H9 (cell line): ENCODE measurements around the gene ARID1B. TPM values are rescaled to one million over a fixed set of nuclear protein-coding genes. Genes with fewer than 3 reads are reported as not detected.

Source experiments
- DNase-seq: peaks from one replicate; pipeline ENCODE4 v3.0.0-alpha.2; 2017
- H2AFZ ChIP-seq: one replicate; pipeline ENCODE4 v1.6.1; 2013; ENCODE audit warnings: mild to moderate bottlenecking, low read length, control low read depth, moderate library complexity
- H2AK5ac ChIP-seq: 2 replicates; pipeline ENCODE4 v1.6.1; 2013; ENCODE audit warnings: low read length, control low read depth, mixed read lengths; ENCODE audit not compliant: insufficient read length
- H2BK120ac ChIP-seq: one replicate; pipeline ENCODE4 v1.6.1; 2013; ENCODE audit warnings: low read depth, mild to moderate bottlenecking, low read length, control low read depth, inconsistent platforms; ENCODE audit not compliant: poor library complexity, severe bottlenecking
- H2BK12ac ChIP-seq: 2 replicates; pipeline ENCODE4 v1.6.1; 2013; ENCODE audit warnings: low read length, control low read depth, mixed read lengths, low read depth; ENCODE audit not compliant: insufficient read length
- H2BK15ac ChIP-seq: 2 replicates; pipeline ENCODE4 v1.6.1; 2013; ENCODE audit warnings: low read depth, low read length, control low read depth
- H2BK20ac ChIP-seq: one replicate; pipeline ENCODE4 v1.6.1; 2013; ENCODE audit warnings: low read depth, mild to moderate bottlenecking, low read length, control low read depth, inconsistent platforms; ENCODE audit not compliant: poor library complexity, severe bottlenecking
- H2BK5ac ChIP-seq: 2 replicates; pipeline ENCODE4 v1.6.1; 2013; ENCODE audit warnings: low read length, control low read depth, mixed read lengths; ENCODE audit not compliant: insufficient read length
- H3K14ac ChIP-seq: 2 replicates; pipeline ENCODE4 v1.6.1; 2013; ENCODE audit warnings: low read length, control low read depth; ENCODE audit not compliant: insufficient read depth
- H3K18ac ChIP-seq: 2 replicates; pipeline ENCODE4 v1.6.1; 2013; ENCODE audit warnings: low read depth, mild to moderate bottlenecking, mixed read lengths, low read length, control low read depth; ENCODE audit not compliant: insufficient read length
- H3K23ac ChIP-seq: 2 replicates; pipeline ENCODE4 v1.6.1; 2013; ENCODE audit warnings: low read length, control low read depth, mixed read lengths, low read depth; ENCODE audit not compliant: insufficient read length
- H3K23me2 ChIP-seq: 2 replicates; pipeline ENCODE4 v1.6.1; 2013; ENCODE audit warnings: low read depth, mild to moderate bottlenecking, mixed read lengths, low read length, control low read depth; ENCODE audit not compliant: insufficient read length, poor library complexity, severe bottlenecking
- H3K27ac ChIP-seq: 2 replicates; pipeline ENCODE4 v1.5.1; 2013; ENCODE audit warnings: low read length, control low read depth, mixed read lengths, low read depth; ENCODE audit not compliant: insufficient read length
- H3K27me3 ChIP-seq: 2 replicates; pipeline ENCODE4 v1.6.1; 2013; ENCODE audit warnings: low read length, control low read depth, inconsistent platforms; ENCODE audit not compliant: insufficient read depth
- H3K4ac ChIP-seq: 2 replicates; pipeline ENCODE4 v1.6.1; 2013; ENCODE audit warnings: low read depth, mild to moderate bottlenecking, control low read depth, inconsistent platforms, low read length, moderate library complexity
- H3K4me1 ChIP-seq: 2 replicates; pipeline ENCODE4 v1.6.1; 2013; ENCODE audit warnings: low read length, control low read depth, inconsistent platforms; ENCODE audit not compliant: insufficient read depth
- H3K4me2 ChIP-seq: 2 replicates; pipeline ENCODE4 v1.6.1; 2013; ENCODE audit warnings: low read length, control low read depth, mixed read lengths; ENCODE audit not compliant: insufficient read length, insufficient read depth
- H3K56ac ChIP-seq: 2 replicates; pipeline ENCODE4 v1.6.1; 2013; ENCODE audit warnings: low read depth, mild to moderate bottlenecking, mixed read lengths, low read length, control low read depth; ENCODE audit not compliant: insufficient read length
- H3K79me1 ChIP-seq: 2 replicates; pipeline ENCODE4 v1.6.1; 2013; ENCODE audit warnings: low read depth, mild to moderate bottlenecking, moderate library complexity, low read length, control low read depth, inconsistent platforms; ENCODE audit not compliant: insufficient read depth, poor library complexity, severe bottlenecking
- H3K79me2 ChIP-seq: 2 replicates; pipeline ENCODE4 v1.6.1; 2013; ENCODE audit warnings: low read length, control low read depth, inconsistent platforms; ENCODE audit not compliant: insufficient read depth
- H3K9ac ChIP-seq: 2 replicates; pipeline ENCODE4 v1.6.1; 2013; ENCODE audit warnings: low read length, control low read depth, mixed read lengths; ENCODE audit not compliant: insufficient read length; ENCODE audit errors: extremely low read depth
- H3K9me3 ChIP-seq: one replicate; pipeline ENCODE4 v1.6.1; 2013; ENCODE audit warnings: low read depth, low read length, inconsistent platforms; ENCODE audit not compliant: control insufficient read depth
- H3T11ph ChIP-seq: one replicate; pipeline ENCODE4 v1.6.1; 2013; ENCODE audit warnings: mild to moderate bottlenecking, low read length, control low read depth, inconsistent platforms
- H4K20me1 ChIP-seq: one replicate; pipeline ENCODE4 v1.6.1; 2013; ENCODE audit not compliant: control insufficient read depth, insufficient read length, insufficient read depth
- H4K5ac ChIP-seq: 2 replicates; pipeline ENCODE4 v1.6.1; 2013; ENCODE audit warnings: low read depth, mild to moderate bottlenecking, mixed read lengths, low read length, control low read depth; ENCODE audit not compliant: insufficient read length
- H4K8ac ChIP-seq: replicated peaks from 2 replicates; pipeline ENCODE4 v1.6.1; 2013; ENCODE audit warnings: low read length, control low read depth, mixed read lengths, low read depth; ENCODE audit not compliant: insufficient read length
- H4K91ac ChIP-seq: 2 replicates; pipeline ENCODE4 v1.6.1; 2013; ENCODE audit warnings: low read depth, mild to moderate bottlenecking, moderate library complexity, mixed read lengths, low read length, control low read depth; ENCODE audit not compliant: insufficient read length
- H3K27ac Mint-ChIP-seq, 3 experiments: 2 replicates in 2 of 3; 3 replicates in 1 of 3; pipeline ENCODE4 v1.8.0; 2020 to 2021; ENCODE audit warnings: mixed read lengths in 3 of 3, mild to moderate bottlenecking in 1 of 3, moderate library complexity in 1 of 3
- H3K27me3 Mint-ChIP-seq: 2 replicates; pipeline ENCODE4 v1.8.0; 2021; ENCODE audit warnings: low read depth, mild to moderate bottlenecking, moderate library complexity, mixed read lengths
- H3K36me3 Mint-ChIP-seq, 3 experiments: 2 replicates in 2 of 3; 3 replicates in 1 of 3; pipeline ENCODE4 v1.8.0; 2020 to 2021; ENCODE audit warnings: low read depth in 3 of 3, mixed read lengths in 3 of 3; ENCODE audit not compliant: insufficient read depth in 1 of 3
- H3K4me1 Mint-ChIP-seq, 2 experiments: 2 replicates each; pipeline ENCODE4 v1.8.0; 2020; ENCODE audit warnings: mixed read lengths in 2 of 2
- H3K4me3 Mint-ChIP-seq, 2 experiments: 2 replicates in 1 of 2; 3 replicates in 1 of 2; pipeline ENCODE4 v1.8.0; 2020 to 2021; ENCODE audit warnings: mild to moderate bottlenecking in 2 of 2, mixed read lengths in 2 of 2, moderate library complexity in 1 of 2
- H3K9me3 Mint-ChIP-seq, 2 experiments: 2 replicates in 1 of 2; 3 replicates in 1 of 2; pipeline ENCODE4 v1.8.0; 2020; ENCODE audit warnings: mild to moderate bottlenecking in 2 of 2, mixed read lengths in 2 of 2, moderate library complexity in 1 of 2
- WGBS: extraction: QIAGEN DNeasy Blood & Tissue Kit; methylation state at CpG from one replicate; pipeline ENCODE4 v1.1.7; 2013; ENCODE audit warnings: missing lambda C conversion rate, low lambda C conversion rate, mixed read lengths; ENCODE audit not compliant: insufficient read length; ENCODE audit errors: extremely low coverage; 5-methylcytosine and 5-hydroxymethylcytosine counted together
- total RNA-seq: library from RNA; stranded (reverse); gene quantifications from 2 replicates; pipeline ENCODE4 v1.2.1, GENCODE V29; 2021
- TF ChIP-seq, protein P1 (sequence below): fragments of 200-600 bp; sonication (generic); conservative IDR thresholded peaks from 3 replicates; pipeline ENCODE4 v1.8.0; 2021; ENCODE audit warnings: antibody characterized with exemption, mild to moderate bottlenecking

The ARID1B gene
- total RNA-seq, 1 experiment from 2014 or later: 88.2 TPM

DNA sequence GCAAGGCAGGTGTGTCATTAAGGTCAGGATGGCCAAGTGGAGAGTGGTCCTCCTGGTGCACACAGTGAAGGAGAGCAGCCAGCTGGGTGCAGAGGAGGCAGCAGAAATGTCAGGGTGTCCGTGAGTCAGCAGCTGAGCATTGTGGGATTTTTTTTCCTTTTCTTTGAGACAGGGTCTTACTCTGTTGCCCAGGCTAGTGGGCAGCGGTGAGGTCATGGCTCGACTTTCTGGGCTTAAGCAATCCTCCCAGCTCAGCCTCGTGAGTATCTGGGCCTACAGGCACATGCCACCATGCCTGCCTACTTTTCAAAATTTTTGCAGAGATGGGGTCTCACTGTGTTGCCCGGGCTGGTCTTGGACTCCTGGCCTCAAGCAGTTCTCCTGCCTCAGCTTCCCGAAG, 16.0 kb downstream of the ARID1B start:
- no peak overlapping the region for H4K5ac ChIP-seq
- H2BK15ac ChIP-seq: no peak overlapping the region
- no peak overlapping the region for H2BK12ac ChIP-seq
- no peak overlapping the region for H2BK20ac ChIP-seq
- H3K4me1 ChIP-seq: peaks cover 9% of the 10 kb centered on the region
- no peak overlapping the region for H3K14ac ChIP-seq
- no peak overlapping the region for H3K4me2 ChIP-seq
- Mint-ChIP-seq H3K4me1 (peaks cover 79 to 85% of the 10 kb centered on the region in 2 experiments), H3K27ac (peak overlapping the region in 1 of 3 experiments; percentile 63; a peak in 3 of 7 replicates), H3K27me3 (no peaks in the 10 kb centered on the region), H3K36me3 (peaks cover 0 to 2% (median 0%) of the 10 kb centered on the region in 3 experiments; a peak in 1 of 7 replicates), H3K9me3 (no peaks in the 10 kb centered on the region), H3K4me3 (no peak overlapping the region)
- H4K20me1 ChIP-seq: no peaks in the 10 kb centered on the region
- no peaks in the 10 kb centered on the region for H3K9me3 ChIP-seq
- peaks cover 53% of the 10 kb centered on the region; the same call in 1 of the 2 replicates for H3K79me2 ChIP-seq
- H3K9ac ChIP-seq: no peak overlapping the region
- H4K8ac ChIP-seq: no peak overlapping the region
- no peak overlapping the region for H2AFZ ChIP-seq
- H3K27ac ChIP-seq: no peak overlapping the region
- H3K79me1 ChIP-seq: peaks cover 3% of the 10 kb centered on the region
- no peak overlapping the region for H3K4ac ChIP-seq
- H3K56ac ChIP-seq: no peak overlapping the region
- H3K23ac ChIP-seq: no peak overlapping the region
- H3K27me3 ChIP-seq: no peaks in the 10 kb centered on the region
- H3K23me2 ChIP-seq: peaks cover 2% of the 10 kb centered on the region
- H3K18ac ChIP-seq: no peak overlapping the region
- H4K91ac ChIP-seq: no peak overlapping the region
- no peak overlapping the region for H2BK5ac ChIP-seq
- TF ChIP-seq, protein P1, sequence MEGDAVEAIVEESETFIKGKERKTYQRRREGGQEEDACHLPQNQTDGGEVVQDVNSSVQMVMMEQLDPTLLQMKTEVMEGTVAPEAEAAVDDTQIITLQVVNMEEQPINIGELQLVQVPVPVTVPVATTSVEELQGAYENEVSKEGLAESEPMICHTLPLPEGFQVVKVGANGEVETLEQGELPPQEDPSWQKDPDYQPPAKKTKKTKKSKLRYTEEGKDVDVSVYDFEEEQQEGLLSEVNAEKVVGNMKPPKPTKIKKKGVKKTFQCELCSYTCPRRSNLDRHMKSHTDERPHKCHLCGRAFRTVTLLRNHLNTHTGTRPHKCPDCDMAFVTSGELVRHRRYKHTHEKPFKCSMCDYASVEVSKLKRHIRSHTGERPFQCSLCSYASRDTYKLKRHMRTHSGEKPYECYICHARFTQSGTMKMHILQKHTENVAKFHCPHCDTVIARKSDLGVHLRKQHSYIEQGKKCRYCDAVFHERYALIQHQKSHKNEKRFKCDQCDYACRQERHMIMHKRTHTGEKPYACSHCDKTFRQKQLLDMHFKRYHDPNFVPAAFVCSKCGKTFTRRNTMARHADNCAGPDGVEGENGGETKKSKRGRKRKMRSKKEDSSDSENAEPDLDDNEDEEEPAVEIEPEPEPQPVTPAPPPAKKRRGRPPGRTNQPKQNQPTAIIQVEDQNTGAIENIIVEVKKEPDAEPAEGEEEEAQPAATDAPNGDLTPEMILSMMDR: no peak
- no CpG with 5 or more reads among the region's 6 CpGs for WGBS
- no peak for DNase-seq
- H3T11ph ChIP-seq: no peak overlapping the region
- H2AK5ac ChIP-seq: no peak overlapping the region
- no peak overlapping the region for H2BK120ac ChIP-seq
